GM12865 (cell line): ENCODE data around the gene HNRNPA1L2.
A peak's percentile ranks its signal among the peaks of the same experiment; 100 is the strongest.
"Not testable (repeated sequence)": the region's sequence is repeated elsewhere in the genome, so short reads cannot be mapped to it uniquely, and the experiment has no call there.

ENCODE experiments used
- DNase-seq: peaks from one replicate; pipeline ENCODE4 v3.0.0; 2010; ENCODE audit warnings: low read depth
- H3K4me3 ChIP-seq: 2 replicates; pipeline ENCODE4 v1.5.1; 2011; ENCODE audit warnings: mild to moderate bottlenecking, low read depth, low read length, control low read depth
- TF ChIP-seq, protein P1 (sequence below): IDR thresholded peaks from 2 replicates; pipeline ENCODE4 v1.5.1; 2011; ENCODE audit warnings: low read length, control low read depth, low read depth, inconsistent platforms; ENCODE audit not compliant: insufficient read depth; ENCODE audit errors: missing control alignments

The HNRNPA1L2 gene

DNA sequence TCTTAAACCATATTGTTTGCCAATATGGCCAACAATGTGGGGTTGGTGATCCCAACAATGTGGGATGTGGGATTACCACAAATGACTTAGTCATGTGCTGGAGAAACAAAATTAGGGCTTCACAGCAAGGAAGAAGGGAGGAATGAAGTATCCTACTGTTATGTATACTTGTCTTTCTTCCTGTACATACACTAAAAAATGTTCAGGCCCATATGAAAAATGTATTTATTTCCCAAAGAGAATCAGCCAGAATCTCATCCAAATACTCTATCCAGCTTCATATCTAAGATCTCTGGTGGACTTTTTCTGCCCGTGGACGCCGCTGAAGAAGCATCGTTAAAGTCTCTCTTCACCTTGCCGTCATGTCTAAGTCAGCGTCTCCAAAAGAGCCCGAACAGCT lies at the start of gene HNRNPA1L2:
Gene HNRNPA1L2, plus strand, starts transcription at position 301 of the 400 bp plus-strand sequence. Its CDS starts 62 bp downstream, at position 363.
- H3K4me3 ChIP-seq: no peak within 1 kb of the TSS
- TF ChIP-seq, protein P1, sequence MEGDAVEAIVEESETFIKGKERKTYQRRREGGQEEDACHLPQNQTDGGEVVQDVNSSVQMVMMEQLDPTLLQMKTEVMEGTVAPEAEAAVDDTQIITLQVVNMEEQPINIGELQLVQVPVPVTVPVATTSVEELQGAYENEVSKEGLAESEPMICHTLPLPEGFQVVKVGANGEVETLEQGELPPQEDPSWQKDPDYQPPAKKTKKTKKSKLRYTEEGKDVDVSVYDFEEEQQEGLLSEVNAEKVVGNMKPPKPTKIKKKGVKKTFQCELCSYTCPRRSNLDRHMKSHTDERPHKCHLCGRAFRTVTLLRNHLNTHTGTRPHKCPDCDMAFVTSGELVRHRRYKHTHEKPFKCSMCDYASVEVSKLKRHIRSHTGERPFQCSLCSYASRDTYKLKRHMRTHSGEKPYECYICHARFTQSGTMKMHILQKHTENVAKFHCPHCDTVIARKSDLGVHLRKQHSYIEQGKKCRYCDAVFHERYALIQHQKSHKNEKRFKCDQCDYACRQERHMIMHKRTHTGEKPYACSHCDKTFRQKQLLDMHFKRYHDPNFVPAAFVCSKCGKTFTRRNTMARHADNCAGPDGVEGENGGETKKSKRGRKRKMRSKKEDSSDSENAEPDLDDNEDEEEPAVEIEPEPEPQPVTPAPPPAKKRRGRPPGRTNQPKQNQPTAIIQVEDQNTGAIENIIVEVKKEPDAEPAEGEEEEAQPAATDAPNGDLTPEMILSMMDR: no peak
- no peak for DNase-seq

GRCh38 chr13:52593175-52593574 lies 49.1 kb upstream of the HNRNPA1L2 start:
- DNase-seq, H3K4me3 ChIP-seq: not testable (repeated sequence)

- not testable (repeated sequence) for DNase-seq, H3K4me3 ChIP-seq
Observed at GRCh38 chr13:52593812-52594211, 48.4 kb upstream of the HNRNPA1L2 start.

GRCh38 chr13:52594295-52594694 lies 47.9 kb upstream of the HNRNPA1L2 start:
- not testable (repeated sequence) for DNase-seq

DNA sequence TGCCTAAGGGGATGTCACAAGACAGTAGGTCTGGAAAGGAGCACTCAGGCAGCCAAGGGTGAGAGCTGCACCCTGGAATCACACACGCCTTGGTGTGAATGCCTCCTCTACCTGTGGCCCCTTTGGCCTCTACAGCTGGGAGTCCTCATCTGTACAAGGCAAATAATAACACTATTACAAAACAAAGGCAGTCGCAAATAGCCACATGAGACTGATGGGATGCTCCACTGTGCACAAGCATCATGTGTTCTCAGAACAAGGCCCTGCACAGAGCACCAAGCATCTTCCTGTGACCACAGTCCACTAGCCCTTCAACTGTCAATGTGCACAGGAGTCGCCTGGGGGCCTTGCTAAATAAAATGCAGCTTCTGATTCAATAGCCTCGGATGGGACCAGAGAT lies 44.6 kb upstream of the HNRNPA1L2 start:
- TF ChIP-seq, protein P1: no peak
- H3K4me3 ChIP-seq: no peak overlapping the region
- DNase-seq: no peak

More at GRCh38 chr13:52594295-52594694, 47.9 kb upstream of the HNRNPA1L2 start:
- not testable (repeated sequence) for H3K4me3 ChIP-seq

GRCh38 chr13:52599037-52599847 lies 43.0 kb upstream of the HNRNPA1L2 start:
- DNase-seq: peak; percentile 11
- TF ChIP-seq, protein P1: no peak
- H3K4me3 ChIP-seq: peak overlapping the region; percentile 75

GRCh38 chr13:52599848-52600603 lies 42.2 kb upstream of the HNRNPA1L2 start:
- peak overlapping the region; percentile 75 for H3K4me3 ChIP-seq
- TF ChIP-seq, protein P1: no peak
- DNase-seq: peak; percentile 63

- no peak for DNase-seq
- TF ChIP-seq, protein P1: no peak
- peak overlapping the region; percentile 75 for H3K4me3 ChIP-seq
Observed at GRCh38 chr13:52600666-52601065, 41.6 kb upstream of the HNRNPA1L2 start.

DNA sequence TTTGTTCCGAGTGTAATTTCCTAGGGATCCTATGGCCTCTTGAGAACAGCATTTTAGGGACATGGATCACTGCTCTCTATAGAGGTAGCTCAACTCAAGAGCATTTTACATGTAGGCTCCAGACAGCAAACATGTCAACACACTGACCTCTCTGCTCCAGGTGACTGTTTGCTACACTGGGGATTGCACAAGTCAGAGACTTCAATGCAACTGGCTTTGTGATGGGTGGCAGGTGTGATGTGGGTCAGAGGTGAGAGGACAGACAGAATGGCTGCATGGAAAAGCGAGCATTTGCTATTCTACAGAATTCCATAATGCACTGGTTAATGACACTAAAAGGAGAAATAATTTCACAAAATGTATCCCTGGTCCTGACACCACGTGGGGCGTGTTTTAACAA lies 38.9 kb upstream of the HNRNPA1L2 start:
- H3K4me3 ChIP-seq, DNase-seq: not testable (repeated sequence)

GRCh38 chr13:52606126-52606525 lies 36.1 kb upstream of the HNRNPA1L2 start:
- not testable (repeated sequence) for DNase-seq, H3K4me3 ChIP-seq

DNA sequence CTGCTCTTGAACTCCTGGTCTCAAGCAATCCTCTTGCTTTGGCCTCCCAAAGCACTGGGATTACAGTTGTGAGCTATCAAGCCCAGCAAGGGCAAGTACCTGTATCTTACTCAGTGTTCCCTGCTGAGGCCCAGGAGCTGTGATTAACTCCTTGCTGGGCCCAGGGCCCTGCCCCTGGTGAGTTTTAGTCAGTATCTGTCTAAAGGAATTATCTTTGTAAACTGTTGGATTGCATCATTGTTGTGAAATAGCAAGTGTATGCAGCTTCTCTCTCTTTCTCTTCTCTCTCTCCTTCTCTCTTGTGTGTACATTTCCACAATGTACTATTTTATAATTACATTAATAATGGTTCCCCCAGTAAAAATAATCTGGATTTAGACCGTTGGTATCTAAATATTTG lies 35.4 kb upstream of the HNRNPA1L2 start:
- DNase-seq, H3K4me3 ChIP-seq: not testable (repeated sequence)

- H3K4me3 ChIP-seq, DNase-seq: not testable (repeated sequence)
Observed at GRCh38 chr13:52608184-52608583, 34.0 kb upstream of the HNRNPA1L2 start.
